HEK293 (cell line): ENCODE data around the gene OLIG1.

Experiments
- CTCF ChIA-PET: fragments of 350-600 bp; formaldehyde crosslinking; extraction: SDS; loops from one replicate; lab custom pipeline; 2021; ENCODE audit warnings: antibody characterized with exemption; lab: Yijun Ruan, JAX
- POLR2A ChIA-PET: fragments of 300-600 bp; formaldehyde crosslinking; extraction: SDS; loops from one replicate; lab custom pipeline; 2020; ENCODE audit warnings: antibody characterized with exemption, inconsistent platforms; lab: Yijun Ruan, JAX
- H3K27ac ChIP-seq: fragments of 200-500 bp; sonication (Bioruptor generic); 2 replicates; pipeline ENCODE4 v1.5.1; 2014; ENCODE audit warnings: low read depth, low read length, control low read depth, inconsistent platforms; ENCODE audit errors: extremely low read depth
- H3K36me3 ChIP-seq, 2 experiments: fragments of 200-500 bp in 1 of 2; sonication (Bioruptor generic) in 1 of 2; 1 replicate in 1 of 2; 2 replicates in 1 of 2; pipeline ENCODE4 v1.5.1; 2014 to 2017; ENCODE audit warnings: inconsistent platforms in 2 of 2, low read length in 2 of 2; ENCODE audit not compliant: control insufficient read depth in 2 of 2, insufficient read depth in 1 of 2
- H3K4me1 ChIP-seq: fragments of 200-500 bp; sonication (Bioruptor generic); 2 replicates; pipeline ENCODE4 v1.5.1; 2014; ENCODE audit warnings: mild to moderate bottlenecking, low read length, inconsistent platforms; ENCODE audit not compliant: control insufficient read depth, insufficient read depth
- H3K4me3 ChIP-seq: 2 replicates; pipeline ENCODE4 v1.5.1; 2011; ENCODE audit warnings: low read depth, mild to moderate bottlenecking, control low read depth, low read length, moderate library complexity
- H3K9me3 ChIP-seq: fragments of 200-500 bp; sonication (Bioruptor generic); 2 replicates; pipeline ENCODE4 v1.5.1; 2014; ENCODE audit warnings: low read depth, low read length, inconsistent platforms; ENCODE audit not compliant: control insufficient read depth, insufficient read depth
- KLF1 ChIP-seq: fragments of 450-650 bp; formaldehyde crosslinking; IDR thresholded peaks from 2 replicates; pipeline ENCODE4 v1.5.1; 2016; ENCODE audit warnings: missing biosample characterization, missing genetic modification characterization
- KLF16 ChIP-seq: fragments of 450-650 bp; formaldehyde crosslinking; IDR thresholded peaks from 2 replicates; pipeline ENCODE4 v1.5.1; 2017; ENCODE audit warnings: missing biosample characterization, missing genetic modification characterization
- SALL2 ChIP-seq: fragments of 450-650 bp; formaldehyde crosslinking; IDR thresholded peaks from 2 replicates; pipeline ENCODE4 v1.5.0; 2017; ENCODE audit warnings: missing biosample characterization, mild to moderate bottlenecking, missing genetic modification characterization, borderline replicate concordance
- TCF7L2 ChIP-seq: IDR thresholded peaks from 2 replicates; pipeline ENCODE4 v1.6.1; 2011; ENCODE audit warnings: low read depth, mild to moderate bottlenecking, inconsistent platforms, low read length, moderate library complexity, borderline replicate concordance
- ZNF132 ChIP-seq: fragments of 450-650 bp; formaldehyde crosslinking; IDR thresholded peaks from 2 replicates; pipeline ENCODE4 v1.5.1; 2017; ENCODE audit warnings: missing biosample characterization, missing genetic modification characterization, borderline replicate concordance
- ZNF19 ChIP-seq: fragments of 450-650 bp; formaldehyde crosslinking; IDR thresholded peaks from 2 replicates; pipeline ENCODE4; 2016; ENCODE audit warnings: missing biosample characterization, missing genetic modification characterization, low read depth
- ZNF23 ChIP-seq: fragments of 450-650 bp; formaldehyde crosslinking; IDR thresholded peaks from 2 replicates; pipeline ENCODE4 v1.5.1; 2016; ENCODE audit warnings: missing biosample characterization, missing genetic modification characterization, borderline replicate concordance
- ZNF302 ChIP-seq: fragments of 450-650 bp; formaldehyde crosslinking; IDR thresholded peaks from 2 replicates; pipeline ENCODE4 v1.5.1; 2016; ENCODE audit warnings: missing biosample characterization, missing genetic modification characterization, low read depth
- ZNF391 ChIP-seq: fragments of 450-650 bp; formaldehyde crosslinking; IDR thresholded peaks from 2 replicates; pipeline ENCODE4 v1.5.1; 2016; ENCODE audit warnings: low read depth, missing biosample characterization, missing genetic modification characterization, borderline replicate concordance
- ZNF521 ChIP-seq: fragments of 450-650 bp; formaldehyde crosslinking; IDR thresholded peaks from 2 replicates; pipeline ENCODE4 v1.5.1; 2017; ENCODE audit warnings: missing biosample characterization, mild to moderate bottlenecking, missing genetic modification characterization
- ZNF571 ChIP-seq: fragments of 450-650 bp; formaldehyde crosslinking; IDR thresholded peaks from 2 replicates; pipeline ENCODE4 v1.5.0; 2017; ENCODE audit warnings: missing biosample characterization, missing genetic modification characterization
- ZNF600 ChIP-seq: fragments of 450-650 bp; formaldehyde crosslinking; IDR thresholded peaks from 2 replicates; pipeline ENCODE4 v1.5.1; 2016; ENCODE audit warnings: missing biosample characterization, missing genetic modification characterization
- ZNF626 ChIP-seq: fragments of 450-650 bp; sonication (Bioruptor Pico); formaldehyde crosslinking; IDR thresholded peaks from 2 replicates; pipeline ENCODE4 v1.5.1; 2018; ENCODE audit warnings: missing biosample characterization, missing genetic modification characterization, inconsistent platforms
- ZNF658 ChIP-seq: fragments of 450-650 bp; formaldehyde crosslinking; IDR thresholded peaks from 2 replicates; pipeline ENCODE4; 2016; ENCODE audit warnings: missing biosample characterization, missing genetic modification characterization
- ZNF701 ChIP-seq: fragments of 450-650 bp; formaldehyde crosslinking; IDR thresholded peaks from 2 replicates; pipeline ENCODE4 v1.5.1; 2016; ENCODE audit warnings: missing biosample characterization, missing genetic modification characterization
- ZNF76 ChIP-seq: fragments of 450-650 bp; formaldehyde crosslinking; IDR thresholded peaks from 2 replicates; pipeline ENCODE4; 2016; ENCODE audit warnings: low read depth, missing biosample characterization, missing genetic modification characterization, borderline replicate concordance
- ZNF843 ChIP-seq: fragments of 450-650 bp; formaldehyde crosslinking; IDR thresholded peaks from 2 replicates; pipeline ENCODE4 v1.5.1; 2016; ENCODE audit warnings: missing biosample characterization, missing genetic modification characterization
- TF ChIP-seq, protein P1 (sequence below): fragments of 450-650 bp; formaldehyde crosslinking; IDR thresholded peaks from 2 replicates; pipeline ENCODE4 v1.5.1; 2016; ENCODE audit warnings: missing biosample characterization, missing genetic modification characterization
- TF ChIP-seq, protein P2 (sequence below): fragments of 450-650 bp; formaldehyde crosslinking; IDR thresholded peaks from 2 replicates; pipeline ENCODE4 v1.5.1; 2016; ENCODE audit warnings: missing biosample characterization, missing genetic modification characterization, borderline replicate concordance
- TF ChIP-seq, protein P3 (sequence below): fragments of 450-650 bp; formaldehyde crosslinking; IDR thresholded peaks from 2 replicates; pipeline ENCODE4 v1.5.1; 2016; ENCODE audit warnings: missing biosample characterization, missing genetic modification characterization, low read depth

OLIG1 gene

DNA sequence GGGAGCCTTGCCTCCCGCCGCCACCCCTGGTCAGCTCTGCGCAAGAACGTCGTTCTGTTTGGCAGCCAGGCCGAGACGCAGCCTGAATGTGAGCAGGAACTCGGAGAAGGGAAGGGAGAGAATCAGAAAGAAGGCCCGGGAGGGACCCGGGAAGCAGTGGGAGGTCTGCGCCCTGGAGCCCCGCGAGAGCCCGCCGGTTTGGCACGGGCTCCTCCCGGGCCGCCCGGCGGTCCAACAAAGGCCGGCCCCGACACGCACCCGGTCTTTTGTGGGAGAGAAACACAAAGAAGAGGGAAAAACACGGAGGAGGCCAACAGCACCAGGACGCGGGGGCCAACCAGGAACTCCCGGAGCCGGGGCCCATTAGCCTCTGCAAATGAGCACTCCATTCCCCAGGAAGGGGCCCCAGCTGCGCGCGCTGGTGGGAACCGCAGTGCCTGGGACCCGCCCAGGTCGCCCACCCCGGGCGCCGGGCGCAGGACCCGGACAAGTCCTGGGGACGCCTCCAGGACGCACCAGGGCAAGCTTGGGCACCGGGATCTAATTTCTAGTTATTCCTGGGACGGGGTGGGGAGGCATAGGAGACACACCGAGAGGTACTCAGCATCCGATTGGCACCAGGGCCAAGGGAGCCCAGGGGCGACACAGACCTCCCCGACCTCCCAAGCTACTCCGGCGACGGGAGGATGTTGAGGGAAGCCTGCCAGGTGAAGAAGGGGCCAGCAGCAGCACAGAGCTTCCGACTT, 46.9 kb upstream of the OLIG1 start:
- Histone ChIP-seq H3K27ac (no peak overlapping the region), H3K9me3 (no peaks in the 10 kb centered on the region), H3K4me3 (no peak overlapping the region), H3K4me1 (no peaks in the 10 kb centered on the region), H3K36me3 (no peaks in the 10 kb centered on the region)
- TF ChIP-seq, protein P1, sequence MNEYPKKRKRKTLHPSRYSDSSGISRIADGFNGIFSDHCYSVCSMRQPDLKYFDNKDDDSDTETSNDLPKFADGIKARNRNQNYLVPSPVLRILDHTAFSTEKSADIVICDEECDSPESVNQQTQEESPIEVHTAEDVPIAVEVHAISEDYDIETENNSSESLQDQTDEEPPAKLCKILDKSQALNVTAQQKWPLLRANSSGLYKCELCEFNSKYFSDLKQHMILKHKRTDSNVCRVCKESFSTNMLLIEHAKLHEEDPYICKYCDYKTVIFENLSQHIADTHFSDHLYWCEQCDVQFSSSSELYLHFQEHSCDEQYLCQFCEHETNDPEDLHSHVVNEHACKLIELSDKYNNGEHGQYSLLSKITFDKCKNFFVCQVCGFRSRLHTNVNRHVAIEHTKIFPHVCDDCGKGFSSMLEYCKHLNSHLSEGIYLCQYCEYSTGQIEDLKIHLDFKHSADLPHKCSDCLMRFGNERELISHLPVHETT (tag by site-specific recombination): no peak
- no peak for TF ChIP-seq ZNF701
- no peak for TF ChIP-seq ZNF658 (tag by site-specific recombination)
- TF ChIP-seq ZNF23 (tag by site-specific recombination): no peak
- no peak for TF ChIP-seq ZNF302
- ChIA-PET POLR2A (no interaction called here), CTCF (interaction anchor here (0.6 to 1.2 kb wide), 4 partner anchors 13 to 104 kb away, joined by 3 to 4 read pairs (median 3); no protein-coding TSS in a partner anchor)

DNA sequence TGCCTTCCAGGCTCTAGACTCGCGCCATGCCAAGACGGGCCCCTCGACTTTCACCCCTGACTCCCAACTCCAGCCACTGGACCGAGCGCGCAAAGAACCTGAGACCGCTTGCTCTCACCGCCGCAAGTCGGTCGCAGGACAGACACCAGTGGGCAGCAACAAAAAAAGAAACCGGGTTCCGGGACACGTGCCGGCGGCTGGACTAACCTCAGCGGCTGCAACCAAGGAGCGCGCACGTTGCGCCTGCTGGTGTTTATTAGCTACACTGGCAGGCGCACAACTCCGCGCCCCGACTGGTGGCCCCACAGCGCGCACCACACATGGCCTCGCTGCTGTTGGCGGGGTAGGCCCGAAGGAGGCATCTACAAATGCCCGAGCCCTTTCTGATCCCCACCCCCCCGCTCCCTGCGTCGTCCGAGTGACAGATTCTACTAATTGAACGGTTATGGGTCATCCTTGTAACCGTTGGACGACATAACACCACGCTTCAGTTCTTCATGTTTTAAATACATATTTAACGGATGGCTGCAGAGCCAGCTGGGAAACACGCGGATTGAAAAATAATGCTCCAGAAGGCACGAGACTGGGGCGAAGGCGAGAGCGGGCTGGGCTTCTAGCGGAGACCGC, 46.3 kb upstream of the OLIG1 start:
- Histone ChIP-seq H3K36me3 (no peaks in the 10 kb centered on the region), H3K4me1 (no peaks in the 10 kb centered on the region), H3K27ac (no peak overlapping the region), H3K4me3 (no peak overlapping the region), H3K9me3 (no peaks in the 10 kb centered on the region)
- CTCF ChIA-PET: interaction anchor here (0.6 to 2.3 kb wide), 4 partner anchors 30 to 548 kb away, joined by 3 to 11 read pairs (median 4); no protein-coding TSS in a partner anchor
- TF ChIP-seq ZNF600 (no peak), TCF7L2 (no peak), ZNF843 (tag by site-specific recombination) (no peak), ZNF521 (tag by site-specific recombination) (no peak), ZNF23 (tag by site-specific recombination) (no peak)
- TF ChIP-seq, protein P2, sequence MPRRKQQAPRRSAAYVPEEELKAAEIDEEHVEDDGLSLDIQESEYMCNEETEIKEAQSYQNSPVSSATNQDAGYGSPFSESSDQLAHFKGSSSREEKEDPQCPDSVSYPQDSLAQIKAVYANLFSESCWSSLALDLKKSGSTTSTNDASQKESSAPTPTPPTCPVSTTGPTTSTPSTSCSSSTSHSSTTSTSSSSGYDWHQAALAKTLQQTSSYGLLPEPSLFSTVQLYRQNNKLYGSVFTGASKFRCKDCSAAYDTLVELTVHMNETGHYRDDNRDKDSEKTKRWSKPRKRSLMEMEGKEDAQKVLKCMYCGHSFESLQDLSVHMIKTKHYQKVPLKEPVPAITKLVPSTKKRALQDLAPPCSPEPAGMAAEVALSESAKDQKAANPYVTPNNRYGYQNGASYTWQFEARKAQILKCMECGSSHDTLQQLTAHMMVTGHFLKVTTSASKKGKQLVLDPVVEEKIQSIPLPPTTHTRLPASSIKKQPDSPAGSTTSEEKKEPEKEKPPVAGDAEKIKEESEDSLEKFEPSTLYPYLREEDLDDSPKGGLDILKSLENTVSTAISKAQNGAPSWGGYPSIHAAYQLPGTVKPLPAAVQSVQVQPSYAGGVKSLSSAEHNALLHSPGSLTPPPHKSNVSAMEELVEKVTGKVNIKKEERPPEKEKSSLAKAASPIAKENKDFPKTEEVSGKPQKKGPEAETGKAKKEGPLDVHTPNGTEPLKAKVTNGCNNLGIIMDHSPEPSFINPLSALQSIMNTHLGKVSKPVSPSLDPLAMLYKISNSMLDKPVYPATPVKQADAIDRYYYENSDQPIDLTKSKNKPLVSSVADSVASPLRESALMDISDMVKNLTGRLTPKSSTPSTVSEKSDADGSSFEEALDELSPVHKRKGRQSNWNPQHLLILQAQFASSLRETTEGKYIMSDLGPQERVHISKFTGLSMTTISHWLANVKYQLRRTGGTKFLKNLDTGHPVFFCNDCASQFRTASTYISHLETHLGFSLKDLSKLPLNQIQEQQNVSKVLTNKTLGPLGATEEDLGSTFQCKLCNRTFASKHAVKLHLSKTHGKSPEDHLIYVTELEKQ (tag by site-specific recombination): no peak
- POLR2A ChIA-PET: no interaction called here

DNA sequence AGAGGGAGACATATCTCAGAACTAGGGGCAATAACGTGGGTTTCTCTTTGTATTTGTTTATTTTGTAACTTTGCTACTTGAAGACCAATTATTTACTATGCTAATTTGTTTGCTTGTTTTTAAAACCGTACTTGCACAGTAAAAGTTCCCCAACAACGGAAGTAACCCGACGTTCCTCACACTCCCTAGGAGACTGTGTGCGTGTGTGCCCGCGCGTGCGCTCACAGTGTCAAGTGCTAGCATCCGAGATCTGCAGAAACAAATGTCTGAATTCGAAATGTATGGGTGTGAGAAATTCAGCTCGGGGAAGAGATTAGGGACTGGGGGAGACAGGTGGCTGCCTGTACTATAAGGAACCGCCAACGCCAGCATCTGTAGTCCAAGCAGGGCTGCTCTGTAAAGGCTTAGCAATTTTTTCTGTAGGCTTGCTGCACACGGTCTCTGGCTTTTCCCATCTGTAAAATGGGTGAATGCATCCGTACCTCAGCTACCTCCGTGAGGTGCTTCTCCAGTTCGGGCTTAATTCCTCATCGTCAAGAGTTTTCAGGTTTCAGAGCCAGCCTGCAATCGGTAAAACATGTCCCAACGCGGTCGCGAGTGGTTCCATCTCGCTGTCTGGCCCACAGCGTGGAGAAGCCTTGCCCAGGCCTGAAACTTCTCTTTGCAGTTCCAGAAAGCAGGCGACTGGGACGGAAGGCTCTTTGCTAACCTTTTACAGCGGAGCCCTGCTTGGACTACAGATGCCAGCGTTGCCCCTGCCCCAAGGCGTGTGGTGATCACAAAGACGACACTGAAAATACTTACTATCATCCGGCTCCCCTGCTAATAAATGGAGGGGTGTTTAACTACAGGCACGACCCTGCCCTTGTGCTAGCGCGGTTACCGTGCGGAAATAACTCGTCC, 45.5 kb upstream of the OLIG1 start:
- no peak overlapping the region for H3K27ac ChIP-seq
- H3K36me3 ChIP-seq: no peaks in the 10 kb centered on the region
- H3K4me1 ChIP-seq: no peaks in the 10 kb centered on the region
- no peaks in the 10 kb centered on the region for H3K9me3 ChIP-seq
- POLR2A ChIA-PET: interaction anchor here (1.4 to 1.8 kb wide), 2 partner anchors 8 to 13 kb away, joined by 3 to 11 read pairs; no protein-coding TSS in a partner anchor
- H3K4me3 ChIP-seq: no peak overlapping the region
- CTCF ChIA-PET: interaction anchor here (0.6 to 2.8 kb wide), 10 partner anchors 10 to 548 kb away, joined by 3 to 11 read pairs (median 5); no protein-coding TSS in a partner anchor
- TF ChIP-seq ZNF19 (tag by site-specific recombination) (no peak), ZNF76 (tag by site-specific recombination) (no peak), ZNF302 (no peak), SALL2 (tag by site-specific recombination) (no peak), ZNF391 (tag by site-specific recombination) (no peak), ZNF571 (tag by site-specific recombination) (no peak), KLF1 (tag by site-specific recombination) (no peak), ZNF132 (tag by site-specific recombination) (no peak), KLF16 (tag by site-specific recombination) (no peak), ZNF626 (tag by site-specific recombination) (no peak)
- TF ChIP-seq, protein P3, sequence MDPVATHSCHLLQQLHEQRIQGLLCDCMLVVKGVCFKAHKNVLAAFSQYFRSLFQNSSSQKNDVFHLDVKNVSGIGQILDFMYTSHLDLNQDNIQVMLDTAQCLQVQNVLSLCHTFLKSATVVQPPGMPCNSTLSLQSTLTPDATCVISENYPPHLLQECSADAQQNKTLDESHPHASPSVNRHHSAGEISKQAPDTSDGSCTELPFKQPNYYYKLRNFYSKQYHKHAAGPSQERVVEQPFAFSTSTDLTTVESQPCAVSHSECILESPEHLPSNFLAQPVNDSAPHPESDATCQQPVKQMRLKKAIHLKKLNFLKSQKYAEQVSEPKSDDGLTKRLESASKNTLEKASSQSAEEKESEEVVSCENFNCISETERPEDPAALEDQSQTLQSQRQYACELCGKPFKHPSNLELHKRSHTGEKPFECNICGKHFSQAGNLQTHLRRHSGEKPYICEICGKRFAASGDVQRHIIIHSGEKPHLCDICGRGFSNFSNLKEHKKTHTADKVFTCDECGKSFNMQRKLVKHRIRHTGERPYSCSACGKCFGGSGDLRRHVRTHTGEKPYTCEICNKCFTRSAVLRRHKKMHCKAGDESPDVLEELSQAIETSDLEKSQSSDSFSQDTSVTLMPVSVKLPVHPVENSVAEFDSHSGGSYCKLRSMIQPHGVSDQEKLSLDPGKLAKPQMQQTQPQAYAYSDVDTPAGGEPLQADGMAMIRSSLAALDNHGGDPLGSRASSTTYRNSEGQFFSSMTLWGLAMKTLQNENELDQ (tag by site-specific recombination): no peak
